ENCODE data around the gene PJVK.
"Not testable (repeated sequence)": the region's sequence is repeated elsewhere in the genome, so short reads cannot be mapped to it uniquely, and the experiment has no call there.

Gene PJVK, protein sequence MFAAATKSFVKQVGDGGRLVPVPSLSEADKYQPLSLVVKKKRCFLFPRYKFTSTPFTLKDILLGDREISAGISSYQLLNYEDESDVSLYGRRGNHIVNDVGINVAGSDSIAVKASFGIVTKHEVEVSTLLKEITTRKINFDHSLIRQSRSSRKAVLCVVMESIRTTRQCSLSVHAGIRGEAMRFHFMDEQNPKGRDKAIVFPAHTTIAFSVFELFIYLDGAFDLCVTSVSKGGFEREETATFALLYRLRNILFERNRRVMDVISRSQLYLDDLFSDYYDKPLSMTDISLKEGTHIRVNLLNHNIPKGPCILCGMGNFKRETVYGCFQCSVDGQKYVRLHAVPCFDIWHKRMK

GRCh38 chr2:178450774-178451525 lies at the start of gene PJVK, which contains the start of gene PRKRA:
Gene PJVK, plus strand, starts transcription at chr2:178451378. Its CDS starts 2,032 bp downstream, at chr2:178453410.
Gene PRKRA, minus strand, starts transcription at chr2:178451175. Its CDS starts 145 bp downstream, at chr2:178451030.
- peak; percentile 90 for FAIRE-seq

DNA sequence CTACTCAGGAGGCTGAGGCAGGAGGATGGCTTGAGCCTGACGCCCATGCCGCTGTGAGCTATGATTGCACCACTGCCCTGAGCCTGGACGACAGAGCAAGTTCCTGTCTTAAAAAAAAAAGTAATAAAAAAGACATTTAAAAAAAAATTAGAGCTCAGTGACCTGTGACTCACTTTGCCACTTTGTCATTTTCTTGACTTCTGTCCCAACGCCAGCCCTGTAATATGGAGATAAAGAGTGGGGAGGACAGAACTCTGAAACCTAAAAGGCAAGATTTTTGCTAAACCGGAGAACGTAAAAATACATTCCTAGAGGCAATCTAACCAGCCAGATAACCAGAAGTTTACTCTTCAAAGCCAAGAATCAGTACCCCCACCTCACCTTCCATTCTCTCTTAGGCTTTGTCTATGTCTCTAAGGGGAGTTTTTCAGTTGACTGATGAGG lies 49.2 kb upstream of the PJVK start:
- no peak for FAIRE-seq

DNA sequence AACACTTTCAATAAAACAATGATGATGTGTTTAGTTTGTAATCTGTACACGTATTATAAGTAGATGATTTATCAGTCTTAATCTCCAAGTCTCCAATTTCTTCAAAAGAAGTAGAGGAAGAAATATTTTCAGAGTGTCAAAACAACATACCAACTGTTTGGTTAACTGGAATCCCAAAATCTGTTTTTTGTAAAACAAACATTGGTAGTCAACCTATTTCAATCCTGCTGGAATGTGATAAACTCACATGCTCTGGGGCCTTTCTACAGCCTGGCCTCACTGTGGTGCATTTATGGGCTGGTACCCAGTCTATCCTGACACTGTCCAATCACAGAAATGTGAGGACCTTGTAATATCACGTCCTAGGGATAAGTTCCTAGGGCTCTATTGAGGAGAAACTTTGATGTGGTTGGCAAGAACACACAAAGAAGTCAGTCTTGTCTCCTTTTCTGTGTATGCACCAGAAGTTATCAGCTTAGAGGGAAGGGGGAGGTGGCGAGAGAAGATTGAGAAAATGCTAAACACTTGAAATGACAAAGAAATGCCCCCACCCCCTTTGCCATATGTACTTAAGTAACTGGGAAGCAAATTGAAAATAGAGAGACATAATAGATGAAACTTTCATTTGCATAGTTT lies 47.4 kb upstream of the PJVK start:
- peak; percentile 86 for FAIRE-seq

DNA sequence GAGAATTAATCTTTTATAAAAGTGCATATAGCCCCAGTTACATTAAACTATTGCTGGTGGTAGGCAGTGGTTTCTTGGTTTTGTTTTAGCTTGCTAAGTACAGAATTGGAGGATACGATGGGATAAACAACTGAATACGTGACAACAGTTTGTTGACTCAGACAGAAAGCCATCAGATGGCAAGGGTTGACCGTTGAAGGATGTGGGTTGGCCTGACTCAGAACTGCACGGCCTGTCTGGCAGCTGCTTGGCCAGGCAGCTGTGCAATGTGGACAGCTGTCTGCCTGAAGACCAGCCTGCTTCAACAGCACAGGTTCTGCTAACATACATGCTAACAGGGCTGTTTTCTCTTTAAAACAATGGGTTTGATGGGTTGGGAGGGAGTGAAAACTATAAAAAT lies 46.8 kb upstream of the PJVK start:
- FAIRE-seq, result peak; percentile 28

DNA sequence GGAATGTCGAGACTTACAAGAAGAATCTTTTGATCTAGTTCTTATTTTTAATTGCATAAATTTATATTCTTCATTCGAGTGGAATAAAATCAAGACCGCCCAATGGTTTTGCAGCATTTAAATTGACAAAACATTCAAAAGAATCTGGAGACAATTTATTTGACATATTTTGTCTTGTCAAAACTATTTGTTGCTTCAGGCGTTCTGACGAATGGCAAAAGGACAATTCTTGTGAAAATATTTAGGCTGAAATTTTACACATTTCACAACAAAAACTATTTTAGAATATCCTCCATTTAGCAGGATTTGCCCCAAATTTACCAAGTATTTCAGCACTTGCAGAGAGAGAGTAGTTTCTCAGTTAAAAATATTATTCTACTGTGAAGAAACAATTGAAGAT lies 41.9 kb upstream of the PJVK start:
- no peak for FAIRE-seq

- no peak for FAIRE-seq
Measured at GRCh38 chr2:178412047-178412446, 39.1 kb upstream of the PJVK start.

DNA sequence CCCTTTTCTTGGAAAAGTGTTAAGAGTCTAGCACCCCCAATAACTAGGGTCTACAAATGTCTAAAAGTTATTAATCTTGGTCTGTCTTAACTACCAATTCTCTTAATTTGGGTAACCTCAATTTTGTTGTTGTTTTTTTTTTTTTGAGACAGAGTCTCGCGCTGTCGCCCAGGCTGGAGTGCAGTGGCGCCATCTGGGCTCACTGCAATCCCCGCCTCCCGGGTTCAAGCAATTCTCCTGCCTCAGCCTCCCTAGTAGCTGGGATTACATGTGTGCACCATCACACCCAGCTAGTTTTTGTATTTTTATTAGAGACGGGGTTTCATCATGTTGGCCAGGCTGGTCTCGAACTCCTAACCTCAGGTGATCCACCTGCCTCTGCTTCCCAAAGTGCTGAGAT lies 38.7 kb upstream of the PJVK start:
- FAIRE-seq, result not testable (repeated sequence)

DNA sequence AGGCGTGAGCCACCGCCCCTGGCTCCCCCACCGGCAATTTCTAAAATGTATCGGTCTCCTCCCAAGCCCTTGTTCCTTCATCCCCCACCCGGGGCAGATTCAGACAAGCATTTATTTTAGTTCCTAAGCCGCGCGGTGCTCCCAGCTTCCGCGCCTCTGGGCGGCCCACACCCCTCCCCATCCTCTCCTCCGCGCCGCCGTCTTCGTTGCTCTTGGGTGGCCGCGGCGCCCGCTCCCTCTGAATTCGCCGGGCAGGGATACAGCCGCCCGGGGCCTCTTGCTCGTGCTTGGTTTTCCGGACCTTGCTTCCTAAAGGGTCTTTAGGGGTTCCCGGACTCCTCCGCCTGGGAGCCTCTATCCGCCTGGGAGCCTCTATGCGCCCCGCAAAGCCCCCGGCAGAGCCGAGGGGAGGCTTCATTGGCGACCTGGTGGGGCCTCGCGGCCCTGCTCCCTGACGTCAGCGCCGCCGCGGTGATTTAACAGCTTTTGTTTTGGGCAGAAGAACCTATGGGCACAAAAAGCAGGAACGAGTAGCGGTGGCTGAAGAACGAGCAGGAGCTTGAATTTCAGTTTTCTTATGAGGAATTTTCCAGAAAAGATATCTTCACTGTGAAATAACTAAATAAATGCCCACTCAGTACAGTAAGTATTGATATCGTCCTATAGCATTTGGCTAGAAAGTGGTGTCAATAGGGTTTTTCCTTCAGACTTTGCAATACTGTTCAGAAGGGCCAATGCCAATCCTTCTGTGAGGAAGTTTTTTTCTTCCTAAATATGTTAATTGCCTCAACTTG lies 37.5 kb upstream of the PJVK start:
- FAIRE-seq, result no peak

GRCh38 chr2:178414266-178415247 lies 36.6 kb upstream of the PJVK start:
- peak; percentile 90 for FAIRE-seq

DNA sequence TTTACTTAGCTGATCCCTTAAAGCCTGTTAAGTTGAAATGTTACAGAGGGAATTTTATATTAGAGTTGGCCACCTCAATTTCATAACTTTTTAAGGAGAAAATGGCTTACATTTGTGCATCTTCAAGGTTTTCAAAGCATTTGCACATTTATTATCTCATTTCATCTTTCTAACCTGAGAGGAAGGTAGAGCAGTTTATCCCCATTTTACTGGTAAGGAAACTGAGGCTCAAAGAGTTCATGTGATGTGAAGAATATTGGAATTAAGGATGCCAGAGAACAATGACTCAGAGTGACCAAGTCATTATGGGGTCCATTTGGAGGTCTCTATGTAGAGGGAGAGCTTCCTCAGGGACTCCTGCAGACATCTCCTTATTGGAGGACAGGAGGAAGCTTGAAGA lies 35.2 kb upstream of the PJVK start:
- FAIRE-seq, result no peak

GRCh38 chr2:178417916-178418315 lies 33.3 kb upstream of the PJVK start:
- no peak for FAIRE-seq

GRCh38 chr2:178418426-178418825 lies 32.8 kb upstream of the PJVK start:
- no peak for FAIRE-seq

- no peak for FAIRE-seq
Measured at GRCh38 chr2:178419123-178419522, 32.1 kb upstream of the PJVK start.

DNA sequence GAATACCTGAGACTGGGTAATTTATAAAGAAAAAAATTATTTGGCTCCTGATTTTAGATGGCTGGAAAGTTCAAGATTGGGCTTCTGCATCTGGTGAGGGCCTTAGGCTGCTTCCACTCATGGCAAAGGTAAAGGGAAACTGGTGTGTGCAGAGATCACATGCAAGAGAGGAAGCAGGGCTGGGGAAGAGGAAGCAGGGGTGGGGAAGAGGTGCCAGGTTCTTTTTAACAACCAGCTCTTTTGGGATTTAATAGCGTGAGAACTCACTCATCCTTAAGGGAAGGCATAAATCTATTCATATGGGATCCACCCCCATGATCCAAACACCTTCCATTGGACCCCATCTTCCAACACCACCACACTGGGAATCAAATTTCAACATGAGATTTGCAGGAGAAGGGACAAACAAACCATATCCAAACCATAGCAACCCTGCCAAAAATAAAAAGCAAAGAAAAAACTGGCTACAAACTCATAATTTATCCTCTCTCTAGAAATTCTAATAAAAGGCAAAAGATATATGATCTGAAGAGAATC lies 30.6 kb upstream of the PJVK start:
- FAIRE-seq, result no peak

DNA sequence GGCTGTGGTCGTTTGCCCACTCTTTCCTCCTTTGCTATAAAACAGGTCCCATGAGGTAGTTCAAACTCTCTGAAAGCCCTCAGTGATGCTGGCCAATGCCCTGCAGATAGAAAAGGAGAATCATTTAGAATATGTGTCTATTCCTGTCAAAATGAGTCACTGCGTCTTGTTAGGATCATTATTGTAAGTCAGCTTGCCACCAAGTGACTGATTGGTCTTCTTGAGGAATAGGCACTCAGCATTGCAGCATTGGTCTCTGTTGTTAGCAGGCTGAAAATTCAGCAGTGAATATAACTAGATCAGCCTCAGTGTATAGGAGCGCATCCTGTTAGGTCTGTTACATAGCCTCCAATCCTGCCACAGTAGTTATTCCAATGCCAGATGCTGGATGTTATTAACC lies 29.1 kb upstream of the PJVK start:
- no peak for FAIRE-seq

DNA sequence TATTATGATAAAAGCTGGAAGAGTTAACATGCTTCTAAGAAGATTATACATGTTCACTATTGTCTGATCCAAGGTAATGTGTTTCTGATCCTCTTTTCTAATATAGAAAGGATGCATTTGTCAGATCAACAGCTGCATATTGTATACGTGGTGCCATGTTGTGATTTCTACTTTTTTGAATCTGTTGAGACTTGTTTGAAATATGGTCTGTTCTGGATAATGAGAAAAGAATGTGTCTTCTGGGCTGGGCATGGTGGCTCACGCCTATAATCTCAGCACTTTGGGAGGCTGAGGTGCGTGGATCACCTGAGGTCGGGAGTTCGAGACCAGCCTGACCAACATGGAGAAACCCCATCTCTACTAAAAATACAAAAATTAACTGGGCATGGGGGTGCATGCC lies 27.4 kb upstream of the PJVK start:
- not testable (repeated sequence) for FAIRE-seq

DNA sequence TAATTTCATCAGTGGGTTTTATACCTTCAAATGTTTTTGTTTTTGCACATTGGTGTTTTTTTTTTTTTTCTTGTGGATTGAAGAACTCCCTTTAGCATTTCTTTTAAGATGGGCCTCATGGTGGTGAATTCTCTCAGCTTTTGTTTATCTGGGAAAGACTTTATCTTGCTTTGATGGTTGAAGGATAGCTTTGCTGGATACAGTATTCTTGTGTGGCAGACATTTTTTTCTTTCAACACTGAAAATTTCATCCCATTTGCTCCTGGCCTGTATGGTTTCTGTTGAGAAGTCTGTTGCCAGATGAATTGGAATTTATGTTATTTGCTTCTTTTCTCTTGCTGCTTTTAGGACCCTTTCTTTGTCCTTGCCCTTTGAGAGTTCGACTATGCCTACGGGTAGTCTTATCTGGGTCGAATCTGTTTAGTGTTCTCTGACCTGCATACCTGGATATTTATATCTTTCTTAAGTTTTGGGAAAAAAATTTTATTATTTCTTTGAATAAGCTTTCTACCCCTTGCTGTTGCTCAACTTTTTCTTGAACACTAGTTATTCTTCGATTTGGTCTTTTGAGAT lies 25.8 kb upstream of the PJVK start:
- no peak for FAIRE-seq

- FAIRE-seq, result no peak
Measured at GRCh38 chr2:178426388-178426787, 24.8 kb upstream of the PJVK start.

GRCh38 chr2:178427458-178427857 lies 23.7 kb upstream of the PJVK start:
- FAIRE-seq, result no peak

DNA sequence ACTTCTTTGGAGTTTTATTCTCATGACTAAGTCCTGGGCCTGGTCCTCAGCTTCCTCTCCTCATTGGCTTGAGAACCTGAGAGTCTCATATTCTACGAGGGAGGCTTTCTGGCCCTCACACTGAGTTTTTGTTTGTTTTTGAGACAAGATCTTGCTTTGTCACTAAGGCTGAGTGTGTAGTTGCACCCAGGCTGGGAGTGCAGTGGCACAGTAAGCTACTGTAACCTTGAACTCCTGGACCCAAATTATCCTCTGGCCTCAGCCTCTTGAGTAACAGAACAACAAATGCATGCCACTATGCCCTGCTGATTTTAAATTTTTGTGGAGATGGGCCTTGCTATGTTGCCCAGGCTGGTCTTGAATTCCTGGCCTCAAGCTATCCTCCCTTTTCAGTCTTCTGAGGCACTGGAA lies 22.8 kb upstream of the PJVK start:
- no peak for FAIRE-seq

GRCh38 chr2:178429336-178429735 lies 21.8 kb upstream of the PJVK start:
- no peak for FAIRE-seq
